OCI-LY1 (cell line): ENCODE results near the gene ITGA5.

ENCODE experiments used
- H2AFZ ChIP-seq: fragments of 200-600 bp; sonication (generic), shearing (Covaris generic); 2 replicates; pipeline ENCODE4 v1.6.0; 2014; ENCODE audit warnings: antibody characterized with exemption, mild to moderate bottlenecking, low read length
- H3F3A ChIP-seq: fragments of 200-600 bp; sonication (generic), shearing (Covaris generic); 2 replicates; pipeline ENCODE4 v1.6.0; 2014; ENCODE audit warnings: mild to moderate bottlenecking, antibody characterized with exemption, low read length, moderate library complexity; ENCODE audit not compliant: insufficient read depth
- H3K27ac ChIP-seq: fragments of 200-600 bp; sonication (generic); 2 replicates; pipeline ENCODE4 v1.5.1; 2014; ENCODE audit warnings: low read length, mixed run types, mild to moderate bottlenecking, low read depth; ENCODE audit not compliant: poor library complexity, severe bottlenecking
- H3K27me3 ChIP-seq: fragments of 200-600 bp; sonication (generic); 2 replicates; pipeline ENCODE4 v1.6.0; 2014; ENCODE audit warnings: antibody characterized with exemption, mild to moderate bottlenecking, low read length, moderate library complexity; ENCODE audit not compliant: insufficient read depth
- H3K36me3 ChIP-seq: fragments of 200-600 bp; sonication (generic); 2 replicates; pipeline ENCODE4 v1.6.1; 2014; ENCODE audit warnings: mild to moderate bottlenecking, antibody characterized with exemption, low read length, moderate library complexity, mixed read lengths; ENCODE audit not compliant: insufficient read depth
- H3K4me1 ChIP-seq: fragments of 200-600 bp; sonication (generic); 2 replicates; pipeline ENCODE4 v1.5.1; 2014; ENCODE audit warnings: mild to moderate bottlenecking, low read length, moderate library complexity; ENCODE audit not compliant: insufficient read depth, severe bottlenecking
- H3K4me2 ChIP-seq: fragments of 200-600 bp; sonication (generic), shearing (Covaris generic); 2 replicates; pipeline ENCODE4 v1.6.1; 2014; ENCODE audit warnings: low read length
- H3K4me3 ChIP-seq: fragments of 200-600 bp; sonication (generic); 2 replicates; pipeline ENCODE4 v1.5.1; 2014; ENCODE audit warnings: low read length, low read depth, mild to moderate bottlenecking, mixed read lengths; ENCODE audit not compliant: poor library complexity, severe bottlenecking
- H3K79me2 ChIP-seq: fragments of 200-600 bp; shearing (Covaris generic); 2 replicates; pipeline ENCODE4 v1.6.1; 2016; ENCODE audit warnings: mixed run types, low read length, mixed read lengths; ENCODE audit not compliant: insufficient read depth
- H3K9ac ChIP-seq: fragments of 200-600 bp; sonication (generic), shearing (Covaris generic); 2 replicates; pipeline ENCODE4 v1.6.1; 2014; ENCODE audit warnings: mild to moderate bottlenecking, low read length, mixed read lengths
- H3K9me2 ChIP-seq: fragments of 200-600 bp; sonication (generic), shearing (Covaris generic); 2 replicates; pipeline ENCODE4 v1.6.1; 2014; ENCODE audit warnings: low read depth, mild to moderate bottlenecking, low read length, mixed read lengths
- H3K9me3 ChIP-seq: fragments of 200-600 bp; shearing (Covaris generic); 2 replicates; pipeline ENCODE4 v1.6.1; 2014; ENCODE audit warnings: low read length, mixed read lengths
- H4K20me1 ChIP-seq: fragments of 200-600 bp; sonication (generic), shearing (Covaris generic); 2 replicates; pipeline ENCODE4 v1.6.0; 2016; ENCODE audit warnings: mild to moderate bottlenecking, low read length; ENCODE audit not compliant: insufficient read depth
- EZH2 ChIP-seq: fragments of 200-600 bp; sonication (generic), shearing (Covaris generic); IDR thresholded peaks from 2 replicates; pipeline ENCODE4 v1.8.0; 2017; ENCODE audit warnings: borderline replicate concordance, mixed run types, mild to moderate bottlenecking, antibody characterized with exemption, low read length, moderate library complexity, mixed read lengths
- TF ChIP-seq, protein P1 (sequence below): fragments of 200-600 bp; sonication (generic), shearing (Covaris generic); IDR thresholded peaks from 2 replicates; pipeline ENCODE4 v1.5.1; 2017; ENCODE audit warnings: mild to moderate bottlenecking, antibody characterized with exemption, low read length, moderate library complexity, mixed read lengths

Gene ITGA5

DNA sequence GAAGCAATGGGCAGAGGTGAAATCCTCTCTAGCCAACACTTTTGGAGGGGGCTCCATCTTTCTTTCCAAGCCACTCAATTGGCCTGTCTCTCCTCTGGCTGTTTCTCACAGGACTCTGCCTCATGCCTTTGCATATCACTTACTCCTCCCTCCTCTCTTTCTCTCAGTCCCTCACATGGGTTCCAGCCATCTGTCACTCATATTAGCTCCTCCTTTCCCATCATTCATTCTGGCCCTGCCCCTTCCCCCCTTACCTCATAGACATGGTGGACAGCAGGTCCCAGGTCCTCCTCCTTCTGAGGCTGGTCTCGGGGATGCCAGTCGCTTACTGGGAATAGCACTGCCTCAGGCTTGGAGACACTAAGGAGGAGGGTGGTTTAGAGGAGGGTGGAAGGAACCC, 17.9 kb downstream of the ITGA5 start:
- no peak overlapping the region for H3K27ac ChIP-seq
- no peaks in the 10 kb centered on the region for H3K36me3 ChIP-seq
- H2AFZ ChIP-seq = no peak overlapping the region
- H3K79me2 ChIP-seq = no peaks in the 10 kb centered on the region
- peaks cover 4% of the 10 kb centered on the region; the same call in 1 of the 2 replicates for H3K27me3 ChIP-seq
- H3F3A ChIP-seq = no peaks in the 10 kb centered on the region
- no peak overlapping the region for H3K4me2 ChIP-seq
- H4K20me1 ChIP-seq = no peaks in the 10 kb centered on the region
- no peaks in the 10 kb centered on the region for H3K9me2 ChIP-seq
- no peaks in the 10 kb centered on the region for H3K9me3 ChIP-seq
- TF ChIP-seq, protein P1, sequence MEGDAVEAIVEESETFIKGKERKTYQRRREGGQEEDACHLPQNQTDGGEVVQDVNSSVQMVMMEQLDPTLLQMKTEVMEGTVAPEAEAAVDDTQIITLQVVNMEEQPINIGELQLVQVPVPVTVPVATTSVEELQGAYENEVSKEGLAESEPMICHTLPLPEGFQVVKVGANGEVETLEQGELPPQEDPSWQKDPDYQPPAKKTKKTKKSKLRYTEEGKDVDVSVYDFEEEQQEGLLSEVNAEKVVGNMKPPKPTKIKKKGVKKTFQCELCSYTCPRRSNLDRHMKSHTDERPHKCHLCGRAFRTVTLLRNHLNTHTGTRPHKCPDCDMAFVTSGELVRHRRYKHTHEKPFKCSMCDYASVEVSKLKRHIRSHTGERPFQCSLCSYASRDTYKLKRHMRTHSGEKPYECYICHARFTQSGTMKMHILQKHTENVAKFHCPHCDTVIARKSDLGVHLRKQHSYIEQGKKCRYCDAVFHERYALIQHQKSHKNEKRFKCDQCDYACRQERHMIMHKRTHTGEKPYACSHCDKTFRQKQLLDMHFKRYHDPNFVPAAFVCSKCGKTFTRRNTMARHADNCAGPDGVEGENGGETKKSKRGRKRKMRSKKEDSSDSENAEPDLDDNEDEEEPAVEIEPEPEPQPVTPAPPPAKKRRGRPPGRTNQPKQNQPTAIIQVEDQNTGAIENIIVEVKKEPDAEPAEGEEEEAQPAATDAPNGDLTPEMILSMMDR = no peak
- no peak for TF ChIP-seq EZH2
- H3K9ac ChIP-seq = no peak overlapping the region
- H3K4me1 ChIP-seq = no peaks in the 10 kb centered on the region
- no peak overlapping the region for H3K4me3 ChIP-seq

DNA sequence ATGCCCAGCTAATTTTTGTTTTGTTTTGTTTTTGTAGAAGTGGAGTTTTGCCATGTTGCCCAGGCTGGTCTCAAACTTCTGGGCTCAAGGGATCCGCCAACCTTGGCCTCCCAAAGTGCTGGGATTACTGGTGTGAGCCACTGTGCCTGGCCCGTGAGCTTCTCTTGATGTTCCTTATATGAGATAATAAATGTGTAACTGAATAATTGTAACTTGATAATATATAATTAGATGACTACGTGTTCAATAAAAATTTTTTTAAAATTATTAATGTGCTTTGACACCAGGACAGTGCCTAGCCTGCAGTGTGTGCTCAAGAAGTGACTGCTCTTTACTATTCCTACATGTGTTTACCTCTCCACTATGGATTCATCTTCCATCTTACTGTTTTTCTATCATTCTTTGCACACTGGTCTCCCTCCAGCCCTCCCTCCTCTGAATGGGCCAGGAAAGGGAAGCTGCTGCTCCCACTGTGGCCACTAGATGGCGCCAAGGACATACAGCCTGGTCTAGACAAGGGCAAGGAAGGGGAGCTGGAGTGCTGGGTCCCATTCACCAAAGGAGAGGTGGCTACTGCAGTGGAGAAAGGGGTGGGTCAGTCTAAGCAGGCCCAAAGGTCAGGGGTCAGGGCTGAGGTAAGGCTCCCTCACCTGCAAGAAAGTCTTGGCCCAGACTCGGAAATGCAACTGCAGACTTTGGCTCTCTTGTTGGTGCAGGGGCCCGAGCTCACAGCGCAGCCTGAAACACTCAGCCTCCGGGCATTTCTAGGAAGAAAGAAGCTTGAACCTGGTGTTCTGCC, 19.9 kb downstream of the ITGA5 start:
- Histone ChIP-seq H3K79me2 (no peaks in the 10 kb centered on the region), H4K20me1 (no peaks in the 10 kb centered on the region), H3K4me2 (no peak overlapping the region), H3K4me3 (no peak overlapping the region), H3K9me2 (no peaks in the 10 kb centered on the region), H3K9ac (no peak overlapping the region), H3K9me3 (no peaks in the 10 kb centered on the region), H3F3A (no peaks in the 10 kb centered on the region), H3K4me1 (no peaks in the 10 kb centered on the region), H3K27ac (no peak overlapping the region), H3K36me3 (no peaks in the 10 kb centered on the region), H3K27me3 (peaks cover 4% of the 10 kb centered on the region; the same call in 1 of the 2 replicates), H2AFZ (no peak overlapping the region)
- TF ChIP-seq, protein P1 = peak; percentile 99
- no peak for TF ChIP-seq EZH2

DNA sequence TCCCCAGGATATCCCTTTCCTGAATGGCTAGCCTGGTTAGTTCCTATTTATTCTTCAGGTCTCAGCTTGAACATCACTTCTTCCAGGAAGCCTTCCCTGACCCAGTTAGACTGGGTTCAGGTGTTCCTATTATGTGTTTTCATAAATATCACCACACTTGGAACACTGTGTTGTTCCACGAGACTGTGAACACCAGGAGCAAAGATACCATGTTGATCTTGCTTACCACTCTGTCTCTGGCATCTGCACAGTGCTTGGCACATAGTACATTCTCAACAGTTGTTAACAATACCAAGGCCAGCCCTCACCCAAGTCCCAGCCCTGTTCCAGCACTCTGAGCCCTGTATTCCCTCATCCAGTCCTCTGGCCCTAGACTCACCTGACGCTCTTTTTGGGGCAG, 20.8 kb downstream of the ITGA5 start:
- Histone ChIP-seq H2AFZ (no peak overlapping the region), H3F3A (no peaks in the 10 kb centered on the region), H3K9me3 (no peaks in the 10 kb centered on the region), H3K4me1 (no peaks in the 10 kb centered on the region), H3K4me3 (no peak overlapping the region), H3K27me3 (peaks cover 4% of the 10 kb centered on the region; the same call in 1 of the 2 replicates), H3K27ac (no peak overlapping the region), H3K36me3 (no peaks in the 10 kb centered on the region), H3K79me2 (no peaks in the 10 kb centered on the region), H3K9me2 (no peaks in the 10 kb centered on the region), H3K4me2 (no peak overlapping the region), H3K9ac (no peak overlapping the region), H4K20me1 (no peaks in the 10 kb centered on the region)
- TF ChIP-seq EZH2 = no peak
- TF ChIP-seq, protein P1 = no peak
